DLD1 (cell line): ENCODE results near the gene PRKCE.

ENCODE experiments used
- in situ Hi-C: cut with HindIII; loops from 2 replicates; pipeline ENCODE4 v1.10.0; 2017; ENCODE audit warnings: low sequenced_read_pairs

PRKCE gene

DNA sequence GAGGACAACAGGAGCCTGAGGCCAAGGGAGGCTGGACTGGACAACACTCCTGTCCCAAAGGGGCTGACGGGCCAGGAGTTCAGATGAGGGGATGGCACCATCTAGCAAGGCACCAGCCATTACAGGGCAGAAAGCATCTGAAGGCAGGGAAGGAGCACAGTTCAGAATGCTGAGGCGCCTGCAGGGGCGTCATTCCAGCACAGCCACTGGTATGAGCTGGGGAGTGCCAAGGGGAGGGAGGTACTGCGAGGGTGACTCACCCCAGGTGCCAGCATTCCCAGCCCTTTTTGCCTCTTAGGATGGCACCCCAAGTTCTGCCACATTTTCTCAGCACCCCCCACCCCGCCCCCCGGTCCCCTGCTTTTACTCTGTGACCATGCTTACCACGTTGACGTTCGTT, 515.9 kb downstream of the PRKCE start:
- in situ Hi-C loops = no loop called here

DNA sequence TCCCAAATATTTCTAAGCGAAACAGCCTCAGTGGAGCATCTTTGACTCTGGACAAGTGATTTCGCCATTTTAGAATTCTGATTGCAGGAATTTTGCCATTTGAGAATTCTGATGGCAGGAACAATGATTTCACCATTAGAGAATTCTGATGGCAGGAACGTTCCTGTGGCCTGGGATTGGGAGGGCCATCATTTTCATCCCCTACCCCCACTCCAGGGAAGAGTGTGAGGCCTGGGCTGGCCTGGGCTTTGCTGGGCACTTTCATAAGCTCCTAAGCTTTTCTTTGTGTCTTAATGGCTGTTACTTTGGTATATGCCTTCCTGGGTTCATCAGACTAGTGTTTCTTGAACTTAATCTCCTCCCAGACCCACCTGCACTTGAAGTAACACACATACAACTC, 516.4 kb downstream of the PRKCE start:
- in situ Hi-C loops = no loop called here

DNA sequence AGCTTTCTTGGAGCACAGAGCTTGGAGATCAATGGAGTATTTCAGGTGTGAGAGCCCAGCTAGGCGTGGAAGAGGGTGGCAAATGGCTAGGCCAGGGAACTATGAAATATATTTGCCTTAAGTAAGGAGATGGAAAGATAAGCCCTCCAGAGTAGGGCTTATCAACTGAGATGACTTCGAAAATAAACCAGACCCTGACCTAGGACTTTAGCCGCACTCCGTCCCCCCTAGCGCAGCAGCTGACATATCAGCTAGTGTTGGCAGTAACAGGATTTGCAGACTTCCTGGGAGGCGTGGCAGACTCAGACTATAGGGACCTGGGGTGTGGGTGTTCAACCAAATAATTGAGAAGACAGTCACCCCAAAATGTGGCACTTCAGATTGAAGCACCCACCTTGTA, 518.0 kb downstream of the PRKCE start:
- in situ Hi-C loops = no loop called here

DNA sequence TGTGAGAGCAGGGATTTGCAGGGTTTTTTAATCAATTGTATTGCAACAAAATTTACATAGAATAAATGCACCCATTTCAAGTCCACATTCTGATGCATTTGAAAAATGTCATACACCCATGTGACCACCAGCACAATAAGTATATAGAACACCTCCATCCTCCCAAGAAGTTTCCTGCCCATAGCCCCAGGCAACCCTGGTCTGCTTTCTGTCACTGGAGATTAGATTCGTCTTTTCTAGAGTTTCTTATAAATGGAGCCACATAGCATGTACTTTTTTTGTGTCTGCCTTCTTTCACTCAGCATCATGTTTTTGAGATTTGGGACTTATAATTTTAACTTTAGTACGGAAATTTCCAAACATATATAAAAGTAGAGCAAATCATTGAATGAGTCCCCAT, 518.6 kb downstream of the PRKCE start:
- in situ Hi-C loops = no loop called here

DNA sequence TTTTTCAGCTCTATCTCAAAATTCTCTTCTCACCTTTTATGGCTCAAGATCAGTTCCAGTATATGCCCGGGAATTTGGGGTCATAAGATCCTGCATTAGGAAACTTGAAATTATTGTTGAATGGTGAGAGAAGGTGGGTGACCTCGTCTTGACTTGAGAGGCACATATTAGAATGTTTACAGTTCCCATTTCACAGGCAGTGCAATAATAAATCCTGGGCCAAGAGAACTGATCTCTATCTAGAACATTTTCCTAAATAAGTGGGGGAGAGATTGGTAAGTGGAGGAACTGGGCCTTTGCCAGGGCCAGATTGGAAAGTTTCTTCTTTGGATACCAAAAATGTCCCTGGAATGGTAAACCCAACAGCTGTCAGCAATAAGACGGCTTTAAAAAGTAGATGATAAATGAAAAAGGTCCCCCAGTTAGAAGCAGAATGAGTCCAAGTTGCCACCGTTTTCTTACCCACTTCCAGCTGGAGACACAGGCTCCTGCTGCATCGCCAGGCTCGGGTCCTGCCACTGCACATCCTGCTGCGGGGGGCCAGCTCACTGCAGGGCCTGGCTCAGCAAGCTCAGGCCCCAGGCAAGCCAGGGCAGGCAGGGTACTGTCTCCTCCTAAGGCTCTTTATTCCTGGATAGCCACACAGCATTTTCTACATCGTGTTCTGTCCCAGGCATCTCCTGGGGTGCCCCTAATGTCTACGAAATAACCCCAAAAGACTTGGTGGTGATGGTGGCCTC, 519.3 kb downstream of the PRKCE start:
- in situ Hi-C loops = no loop called here

DNA sequence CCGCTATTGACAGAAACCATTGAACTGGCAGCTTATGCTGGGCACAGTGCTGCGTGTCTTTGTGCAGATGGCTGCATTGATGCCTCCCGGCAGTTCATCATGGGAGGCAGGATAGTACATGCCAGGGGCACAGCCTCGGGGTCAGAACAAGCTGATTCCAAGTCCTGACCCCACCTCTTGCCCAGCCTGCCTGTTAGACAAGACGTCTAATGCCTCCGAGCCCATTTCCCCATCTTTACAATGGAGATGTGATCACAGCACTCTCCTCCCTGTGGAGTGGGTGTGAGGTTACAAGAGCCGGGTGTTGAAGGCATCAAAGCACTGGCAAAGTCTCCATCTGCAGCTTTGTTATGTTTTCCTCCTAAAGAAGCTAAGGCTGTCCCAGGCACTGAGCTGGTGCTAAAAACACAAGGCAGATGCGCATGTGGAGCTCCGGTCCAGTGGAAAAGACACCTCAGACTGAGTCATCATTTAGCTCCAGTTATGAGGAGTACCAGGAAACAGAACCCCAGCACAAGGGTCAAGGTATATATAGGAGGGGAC, 520.0 kb downstream of the PRKCE start:
- in situ Hi-C loops = no loop called here

DNA sequence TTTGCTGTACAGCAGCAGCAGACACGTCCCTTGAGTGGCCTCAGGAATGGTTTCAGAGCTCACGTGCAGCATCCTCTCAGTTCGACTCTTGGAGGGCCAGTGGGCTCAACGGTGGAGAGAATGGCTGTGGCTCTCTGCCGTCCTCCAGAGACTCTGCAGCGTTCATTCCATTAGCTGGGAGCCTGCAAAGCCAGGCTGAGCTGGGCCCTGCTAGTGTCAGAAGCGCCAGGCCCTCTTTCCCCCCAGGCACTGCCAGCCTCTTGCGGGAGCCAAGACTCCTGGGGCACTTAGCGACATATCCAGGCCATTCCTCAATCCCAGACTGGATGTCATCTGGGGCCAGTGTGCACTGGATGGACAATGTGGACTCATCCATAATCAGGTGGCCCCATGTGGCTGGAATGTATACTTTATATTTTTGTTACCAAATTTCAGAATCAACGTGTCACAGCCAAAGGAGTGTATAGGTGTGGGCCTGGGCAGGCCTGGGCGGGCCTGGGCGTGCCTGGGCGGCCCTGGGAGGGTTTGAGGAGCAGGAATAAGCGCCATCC, 520.6 kb downstream of the PRKCE start:
- in situ Hi-C loops = no loop called here

DNA sequence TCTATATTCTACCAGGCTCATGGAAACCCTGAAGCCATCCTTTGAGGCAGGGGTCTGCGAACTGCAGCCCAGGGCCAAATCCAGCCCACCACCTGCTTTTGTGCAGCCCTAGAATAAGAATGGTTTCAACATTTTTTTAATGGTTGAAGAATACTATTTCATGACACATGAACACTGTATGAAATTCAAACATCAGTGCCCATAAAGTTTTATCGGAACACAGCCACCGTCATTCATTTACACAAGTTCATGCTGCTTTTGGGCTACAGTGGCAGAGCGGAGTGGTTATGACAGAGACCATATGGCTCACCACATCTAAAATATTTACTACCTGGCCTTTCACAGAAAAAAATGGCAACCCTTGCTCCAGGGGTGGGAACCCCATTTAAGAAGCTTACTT, 521.6 kb downstream of the PRKCE start:
- in situ Hi-C loops = no loop called here

DNA sequence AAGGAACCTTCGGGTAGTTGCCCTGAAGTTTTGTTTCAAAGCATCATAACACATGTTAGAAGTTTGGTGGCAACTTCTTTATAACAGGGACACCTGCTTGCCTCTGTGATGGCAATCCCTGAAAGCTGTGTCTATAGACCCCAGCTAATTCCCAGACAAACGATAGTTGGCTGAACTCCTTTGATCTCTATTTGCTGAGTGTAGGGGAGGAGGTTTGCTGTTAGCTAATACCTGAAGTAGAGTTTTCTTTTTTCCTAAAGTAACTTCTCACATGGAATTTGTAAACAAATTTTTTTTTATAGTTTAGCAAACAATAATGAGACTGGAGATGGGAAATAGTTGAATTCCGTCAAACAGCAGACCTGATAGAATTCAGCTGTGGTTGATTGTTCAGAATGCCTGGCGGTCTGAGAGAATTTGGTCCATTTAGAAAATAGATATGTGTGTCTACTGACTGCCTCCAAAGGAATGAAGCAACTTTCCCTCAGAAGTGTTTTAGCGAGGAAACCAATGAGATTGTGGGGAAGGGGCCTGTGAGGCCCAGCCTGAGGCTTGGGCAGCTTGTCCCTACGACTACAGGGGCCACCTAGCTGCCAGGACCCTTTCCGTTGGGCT, 522.3 kb downstream of the PRKCE start:
- in situ Hi-C loops = no loop called here

DNA sequence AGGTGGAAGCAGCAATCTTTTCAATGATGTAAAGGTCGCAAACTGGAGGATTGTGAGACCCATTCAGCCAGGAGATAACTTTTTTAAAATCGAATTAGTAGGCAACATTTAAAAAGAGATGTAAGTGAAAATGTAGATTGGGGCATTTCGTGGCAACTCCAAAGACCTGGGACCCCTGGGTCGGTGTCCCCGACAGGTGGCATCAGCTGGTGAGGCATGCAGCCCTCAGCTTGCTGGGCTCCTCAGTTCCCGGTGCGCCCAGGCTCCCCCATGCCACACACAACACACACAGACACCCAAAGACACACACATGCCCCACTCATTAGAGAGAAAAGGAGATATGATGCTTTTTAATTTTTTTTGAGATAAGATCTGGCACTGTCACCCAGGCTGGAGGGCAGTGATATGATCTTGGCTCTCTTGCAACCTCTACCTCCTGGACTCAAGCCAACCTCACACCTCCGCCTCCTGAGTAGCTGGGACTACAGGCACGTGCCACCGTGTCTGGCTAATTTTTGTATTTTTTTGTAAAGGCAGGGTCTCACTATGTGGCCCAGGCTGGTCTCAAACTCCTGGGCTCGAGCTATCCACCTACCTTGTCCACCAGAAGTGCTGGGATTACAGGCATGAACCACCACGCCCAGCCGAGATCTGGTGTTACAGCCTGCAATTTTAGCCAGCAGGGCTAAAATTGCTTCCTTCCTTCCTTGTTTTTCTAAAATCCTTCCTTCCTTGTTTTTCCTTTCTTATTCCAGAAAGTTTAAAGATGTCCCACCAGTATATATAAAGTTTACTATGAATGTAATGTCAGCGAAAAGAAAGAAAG, 523.1 kb downstream of the PRKCE start:
- in situ Hi-C loops = no loop called here

DNA sequence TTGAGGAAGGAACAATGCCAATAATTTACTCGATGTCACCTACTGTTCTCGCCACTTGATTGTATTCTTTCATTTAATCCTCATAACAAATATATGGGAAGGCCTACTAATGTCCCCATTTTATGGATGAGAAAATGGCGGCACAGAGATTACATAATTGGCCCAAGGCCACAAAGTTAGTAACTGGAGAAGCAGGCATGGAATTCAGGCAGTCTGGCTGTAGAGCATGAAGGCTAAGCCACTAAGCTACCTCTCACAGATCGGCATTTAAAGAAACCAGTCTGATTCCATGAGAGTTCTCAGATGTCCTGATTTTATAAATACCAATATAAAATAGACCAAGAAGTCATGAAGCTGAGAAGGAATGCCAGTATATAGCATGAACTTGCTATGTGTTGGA, 523.9 kb downstream of the PRKCE start:
- in situ Hi-C loops = no loop called here

DNA sequence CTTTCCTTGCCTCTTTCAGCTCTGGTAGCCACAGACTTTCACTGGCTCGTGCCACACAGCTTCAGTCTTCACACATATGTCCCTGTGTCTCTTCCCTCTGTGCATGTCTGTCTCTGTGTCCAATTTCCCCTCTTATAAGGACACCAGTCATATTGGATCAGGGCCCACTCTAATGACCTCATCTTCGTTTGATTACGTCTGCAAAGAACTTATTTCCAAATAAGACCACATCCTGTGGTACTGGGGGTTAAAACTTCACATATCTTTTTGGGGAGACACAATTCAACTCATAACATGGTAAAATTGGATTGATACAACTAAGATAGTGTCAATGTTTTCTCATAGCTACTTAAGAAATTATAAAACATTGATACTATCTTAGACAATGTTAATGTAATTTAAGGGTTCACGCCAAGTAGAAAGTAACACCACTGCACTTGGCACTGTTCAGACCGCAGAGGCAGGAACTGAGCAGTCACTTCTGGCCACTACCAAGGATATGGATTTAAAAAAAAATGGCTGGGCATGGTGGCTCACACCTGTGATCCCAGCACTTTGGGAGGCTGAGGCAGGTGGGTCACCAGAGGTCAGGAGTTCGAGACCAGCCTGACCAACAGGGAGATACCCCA, 526.1 kb downstream of the PRKCE start:
- in situ Hi-C loops = no loop called here

DNA sequence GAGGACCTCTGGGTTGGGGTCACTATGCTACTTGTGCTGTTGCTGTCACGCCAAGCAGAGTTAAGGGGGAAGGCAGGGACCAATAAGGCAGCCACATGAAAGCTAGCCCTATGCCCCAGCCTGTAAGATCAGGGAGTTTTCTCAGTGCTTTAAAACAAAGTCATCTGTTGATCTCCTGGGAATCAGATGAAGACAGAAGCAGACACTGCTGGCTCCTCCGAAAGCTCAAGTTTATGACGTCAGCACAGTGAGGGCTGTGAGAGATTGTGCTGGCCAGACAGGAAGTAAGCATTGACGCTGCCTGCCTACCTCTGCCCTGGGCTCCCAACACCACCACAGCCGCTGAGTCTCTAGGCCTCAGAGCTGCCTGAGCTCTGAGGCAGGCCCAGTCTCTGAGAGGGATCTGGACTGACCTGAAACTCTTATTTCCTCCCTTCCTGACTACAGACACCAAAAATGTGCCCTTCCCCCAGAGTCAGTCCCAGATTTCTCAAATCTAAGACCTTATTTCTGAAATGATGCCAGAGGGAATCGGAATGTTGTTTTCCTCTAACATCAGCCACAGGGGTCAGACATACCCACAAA, 527.7 kb downstream of the PRKCE start:
- in situ Hi-C loops = no loop called here

DNA sequence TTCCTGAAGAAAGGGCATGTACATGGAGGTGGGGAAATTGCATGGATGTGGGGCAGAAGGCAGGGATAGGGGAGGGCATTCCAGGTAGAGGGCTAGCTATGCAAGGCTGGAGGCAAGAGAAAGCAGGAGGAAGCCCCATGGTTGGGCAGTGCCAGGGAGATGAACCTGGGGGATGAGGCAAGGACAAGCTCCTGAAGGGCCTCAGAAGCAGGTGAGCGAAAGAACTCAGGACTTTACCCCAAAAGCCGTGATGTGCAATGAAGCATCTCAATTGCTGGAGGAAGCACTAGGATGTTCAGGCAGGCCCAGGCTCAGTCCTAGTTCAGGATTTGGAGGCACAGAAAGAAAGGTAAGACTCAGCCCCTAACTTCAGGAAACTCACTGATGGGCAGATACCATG, 528.7 kb downstream of the PRKCE start:
- in situ Hi-C loops = loop anchor here (10.0 kb wide), 1 partner anchor 55 kb away; no protein-coding TSS in a partner anchor

DNA sequence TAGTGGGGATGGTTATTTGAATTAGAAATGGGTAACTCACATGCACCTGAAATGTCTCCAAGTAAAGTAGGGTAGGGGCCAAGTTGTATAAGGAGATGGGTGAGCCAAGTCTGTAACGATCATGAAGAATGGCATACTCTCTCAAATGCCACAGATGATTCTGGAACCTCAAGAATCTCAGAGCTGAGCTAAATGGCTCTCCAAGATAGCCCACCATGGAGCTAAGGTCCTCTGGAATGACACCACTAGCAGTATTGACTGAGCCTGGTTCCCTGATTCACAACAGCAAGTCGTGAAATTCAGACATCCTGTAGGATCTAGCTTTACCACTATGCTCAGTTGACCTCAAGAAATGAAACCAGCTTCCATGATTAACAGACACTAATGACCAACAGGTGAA, 529.8 kb downstream of the PRKCE start:
- in situ Hi-C loops = loop anchor here (10.0 kb wide), 1 partner anchor 57 kb away; no protein-coding TSS in a partner anchor

DNA sequence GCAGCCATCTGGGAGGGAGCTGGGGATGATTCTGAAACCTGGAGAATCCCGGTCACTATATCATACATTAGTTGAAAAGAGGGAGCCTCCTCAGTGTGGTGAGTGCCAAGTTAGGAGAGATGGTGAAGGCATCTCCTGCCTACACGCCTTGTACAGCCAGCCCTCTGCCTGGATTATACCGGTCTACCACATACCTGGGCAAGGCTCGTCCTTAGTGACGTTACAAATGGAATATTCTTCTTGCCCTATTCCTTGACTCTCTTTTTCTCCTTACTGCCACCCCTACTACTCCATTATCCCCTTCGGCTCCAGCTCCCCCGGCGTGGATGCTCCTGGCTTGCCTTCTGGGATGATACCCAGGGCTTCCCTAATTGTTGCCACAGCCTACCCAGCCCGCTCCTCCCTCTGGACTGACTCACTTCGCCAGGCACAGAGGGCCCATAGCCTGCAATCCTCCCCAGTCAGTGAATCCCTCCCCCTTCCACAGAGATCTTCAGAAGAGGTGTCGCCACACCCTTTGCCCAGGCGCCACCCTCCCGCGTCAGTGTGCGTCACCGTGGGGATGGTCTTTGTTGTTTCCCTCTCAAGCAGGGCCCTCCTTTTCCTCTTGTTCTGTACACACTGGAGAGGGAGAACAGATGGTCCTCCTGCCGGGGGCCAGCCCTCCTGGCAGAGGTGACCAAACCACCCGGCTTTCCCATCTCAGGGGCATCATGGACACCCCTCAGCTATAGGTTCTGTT, 530.5 kb downstream of the PRKCE start:
- in situ Hi-C loops = loop anchor here (10.0 kb wide), 1 partner anchor 57 kb away; no protein-coding TSS in a partner anchor

DNA sequence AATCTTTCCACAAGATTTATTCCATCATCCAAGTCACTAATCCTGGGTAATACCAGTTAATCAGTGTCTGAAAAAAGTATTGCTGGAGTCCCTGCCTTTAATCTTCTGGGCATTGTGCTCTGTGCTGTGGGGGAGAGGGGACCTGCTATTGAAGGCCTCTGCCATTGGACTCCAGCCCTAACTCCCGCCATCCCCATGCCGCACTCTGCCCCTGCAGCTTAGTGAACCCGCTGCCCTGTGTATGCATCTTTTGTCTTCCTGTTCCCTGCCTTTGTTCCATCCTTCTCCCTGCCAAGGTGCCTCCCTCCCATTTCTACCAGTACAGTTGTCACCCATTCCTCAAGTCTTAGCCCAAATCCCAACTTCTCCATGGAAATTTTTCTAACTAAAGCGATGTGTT, 532.0 kb downstream of the PRKCE start:
- in situ Hi-C loops = loop anchor here (10.0 kb wide), 1 partner anchor 59 kb away; no protein-coding TSS in a partner anchor

DNA sequence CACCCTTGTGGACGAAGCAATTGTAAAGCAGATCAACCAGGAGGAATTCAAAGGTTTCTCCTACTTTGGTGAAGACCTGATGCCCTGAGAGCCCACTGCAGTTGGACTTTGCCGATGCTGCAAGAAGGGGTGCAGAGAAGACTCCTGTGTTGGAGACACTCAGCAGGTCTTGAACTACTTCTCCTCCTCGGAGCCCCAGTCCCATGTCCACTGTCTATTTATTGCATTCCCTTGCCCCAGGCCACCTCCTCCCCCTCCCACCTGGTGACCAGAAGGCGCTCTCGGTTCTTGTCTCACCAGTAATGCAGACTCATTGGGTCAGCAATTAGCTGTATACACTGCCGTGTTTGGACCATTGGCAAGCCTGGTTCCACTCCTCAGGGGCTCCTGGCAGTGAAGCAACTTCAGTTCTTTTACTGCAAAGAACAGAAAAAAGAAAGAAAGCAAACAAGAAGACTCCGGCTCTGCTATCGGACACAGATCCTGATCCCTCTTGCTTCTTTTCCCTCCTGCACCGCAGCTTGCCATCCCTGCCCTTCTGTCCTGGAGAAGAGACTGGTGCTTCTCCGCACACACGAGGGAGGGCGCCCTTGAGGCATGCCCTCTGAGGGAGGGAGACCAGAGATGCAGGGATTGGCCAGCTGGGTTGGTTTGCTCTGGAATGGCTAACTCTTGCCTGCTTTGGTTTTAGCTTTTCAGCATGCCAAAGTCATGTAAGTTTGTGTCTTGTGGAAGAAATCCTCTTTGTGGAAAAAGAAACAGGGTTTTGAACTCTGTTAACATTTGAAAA, 533.5 kb downstream of the PRKCE start:
- in situ Hi-C loops = loop anchor here (10.0 kb wide), 1 partner anchor 60 kb away; no protein-coding TSS in a partner anchor
